HG02885 (cell line): ENCODE measurements around the gene SLC4A1.
A peak's percentile ranks its signal among the peaks of the same experiment; 100 is the strongest.

Experiments used
- ATAC-seq: cut with Tn5 transposase; IDR thresholded peaks from one replicate; pipeline ENCODE4 v1.9.1; 2021; ENCODE audit warnings: mild to moderate bottlenecking; ENCODE audit not compliant: unreplicated experiment, poor library complexity

SLC4A1 gene

GRCh38 chr17:44267818-44268490 lies at the start of gene SLC4A1:
Gene SLC4A1 (minus strand): TSS chr17:44268135. CDS start chr17:44262866, 5,269 bp downstream.
- ATAC-seq, result no peak

- ATAC-seq, result no peak
Measured at GRCh38 chr17:44317545-44317944, 49.6 kb upstream of the SLC4A1 start.

DNA sequence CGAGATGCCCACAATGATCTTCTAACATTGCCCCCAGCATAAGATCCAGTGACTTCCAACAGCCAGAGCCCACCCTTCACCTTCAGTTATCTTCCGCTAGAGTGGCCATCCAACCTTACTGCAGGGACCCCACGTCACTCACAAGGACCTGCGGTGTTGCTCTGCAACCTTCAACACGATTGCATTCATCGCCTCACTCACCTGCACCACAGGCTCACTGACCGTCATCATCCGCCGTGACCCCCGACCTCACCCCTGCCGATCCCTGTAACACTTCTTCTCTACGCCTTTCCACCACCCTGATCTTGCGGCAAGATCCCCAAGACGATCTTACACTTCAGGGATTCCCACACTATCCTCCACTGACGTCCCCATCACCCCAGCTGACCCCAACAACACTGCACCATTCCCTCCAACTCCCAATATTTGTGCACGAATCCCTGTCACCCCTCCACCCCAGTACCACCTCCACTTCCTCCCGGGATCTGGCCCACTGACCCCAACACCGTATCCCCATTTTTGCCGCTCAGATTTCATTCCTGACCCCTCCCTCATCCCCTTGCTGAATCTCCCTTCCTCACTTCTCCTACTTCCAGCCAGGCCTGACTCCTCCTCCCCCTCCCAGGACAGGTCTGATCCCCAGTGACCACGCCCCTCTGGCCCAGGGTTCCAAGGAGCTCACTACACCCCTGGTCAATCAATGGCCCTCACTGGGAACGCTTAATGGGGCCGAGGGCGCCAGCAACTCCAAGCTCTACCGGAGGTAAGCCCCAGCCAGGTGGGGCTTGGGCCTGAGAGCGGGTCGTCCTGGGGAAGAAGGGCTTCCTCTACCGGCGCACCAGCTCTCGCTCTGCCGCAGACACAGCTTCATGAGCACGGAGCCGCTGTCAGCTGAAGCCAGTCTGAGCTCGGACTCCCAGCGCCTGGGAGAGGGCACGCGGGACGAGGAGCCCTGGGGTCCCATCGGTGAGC lies 48.1 kb upstream of the SLC4A1 start:
- ATAC-seq, result no peak

- ATAC-seq, result no peak
Measured at GRCh38 chr17:44314869-44315661, 47.1 kb upstream of the SLC4A1 start.

GRCh38 chr17:44314524-44314868 lies 46.6 kb upstream of the SLC4A1 start:
- ATAC-seq, result no peak

DNA sequence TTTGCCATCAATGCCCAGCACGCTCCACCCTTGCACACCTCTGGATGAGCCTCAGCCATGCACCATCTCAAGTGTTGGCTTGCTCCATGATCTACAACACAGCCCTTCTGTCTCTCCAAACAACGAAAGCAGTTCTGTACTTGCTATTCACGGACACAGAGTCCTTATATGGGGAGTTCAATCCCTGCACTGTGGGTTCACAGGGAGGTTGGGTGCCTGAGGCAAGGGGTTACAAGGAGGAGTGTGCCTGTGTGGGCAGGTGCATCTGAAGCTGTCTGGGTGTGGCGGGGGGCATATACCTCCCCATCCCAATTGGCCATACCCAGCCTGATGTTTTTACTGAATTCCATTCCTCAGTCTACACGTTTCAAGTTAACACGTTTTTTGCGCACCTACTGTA lies 46.1 kb upstream of the SLC4A1 start:
- ATAC-seq, result no peak

- ATAC-seq, result no peak
Measured at GRCh38 chr17:44312396-44313104, 44.6 kb upstream of the SLC4A1 start.

DNA sequence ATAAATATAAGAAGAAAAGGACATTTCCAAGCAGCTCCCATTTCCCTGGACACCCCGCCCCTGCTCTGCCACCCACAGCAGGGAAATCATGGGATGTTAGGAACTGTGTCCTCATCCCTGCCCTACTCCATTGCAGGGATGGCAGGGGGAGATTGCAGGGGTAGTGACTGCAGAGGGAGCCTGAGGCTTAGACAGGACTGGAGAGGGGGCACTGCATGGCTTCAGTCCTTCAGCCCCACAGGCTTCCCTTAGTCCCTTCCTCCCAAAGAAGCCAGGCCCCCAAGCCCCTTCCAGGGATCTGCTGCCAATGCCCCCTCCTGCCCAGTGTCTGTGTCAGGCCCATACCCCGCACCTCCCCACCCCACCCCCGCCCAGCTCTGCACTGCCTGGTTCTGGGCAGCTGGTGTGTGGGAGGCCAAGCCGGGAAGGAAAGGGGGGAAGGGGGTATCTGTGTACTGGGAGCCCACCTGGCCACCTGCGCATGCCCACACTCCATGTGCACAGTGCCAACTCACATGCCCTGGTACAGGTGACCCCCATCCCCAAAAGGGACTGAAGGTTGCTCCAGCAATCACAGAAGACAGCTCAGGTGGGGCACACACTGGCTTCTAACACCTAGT lies 43.7 kb upstream of the SLC4A1 start:
- no peak for ATAC-seq

- no peak for ATAC-seq
Measured at GRCh38 chr17:44310609-44311376, 42.9 kb upstream of the SLC4A1 start.

DNA sequence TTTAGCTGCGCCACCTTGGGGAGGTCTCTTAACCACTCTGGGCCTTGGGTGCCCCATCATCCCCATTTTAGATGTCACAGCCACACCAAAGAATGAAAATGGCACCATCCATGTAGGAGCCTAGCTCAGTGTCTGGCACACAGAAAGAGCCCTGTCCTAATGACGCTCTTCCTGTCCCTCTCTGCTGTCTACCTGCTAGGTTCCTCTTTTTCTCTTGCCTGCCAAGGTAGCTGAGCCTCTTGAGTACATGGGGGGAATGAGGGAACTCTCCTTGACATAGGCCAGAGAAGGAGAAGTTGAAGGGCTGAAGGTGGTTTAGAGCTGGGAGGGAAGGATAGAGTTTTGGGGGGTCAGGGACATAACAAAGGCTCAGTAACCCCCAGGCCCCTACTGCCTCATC lies 42.3 kb upstream of the SLC4A1 start:
- no peak for ATAC-seq

GRCh38 chr17:44309472-44309871 lies 41.5 kb upstream of the SLC4A1 start:
- no peak for ATAC-seq

DNA sequence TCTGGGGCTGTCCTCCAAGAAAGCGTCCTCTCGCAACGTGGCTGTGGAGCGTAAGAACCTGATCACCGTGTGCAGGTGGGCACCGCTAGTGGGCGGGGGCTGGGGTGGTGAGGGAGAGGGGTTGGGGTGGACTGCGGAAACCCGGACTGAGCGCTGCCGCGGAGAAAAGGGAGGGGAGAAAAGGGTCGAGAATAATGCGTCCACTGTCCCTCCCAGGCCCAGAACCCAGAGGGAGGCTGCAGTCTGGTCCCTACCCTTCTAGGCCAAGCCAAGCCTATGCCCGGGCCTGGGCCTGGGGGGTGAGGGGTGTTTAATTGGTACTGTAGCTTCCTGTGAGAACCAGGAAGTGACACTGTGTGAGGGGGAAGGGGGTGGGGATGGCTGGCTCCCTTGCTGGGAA lies 40.9 kb upstream of the SLC4A1 start:
- ATAC-seq, result no peak

GRCh38 chr17:44308320-44308818 lies 40.4 kb upstream of the SLC4A1 start, which contains the start of gene RUNDC3A:
Gene RUNDC3A (plus strand): TSS chr17:44308601. CDS start chr17:44308833, 232 bp downstream.
- peak; percentile 56 for ATAC-seq

- ATAC-seq, result no peak
Measured at GRCh38 chr17:44307387-44308186, 39.7 kb upstream of the SLC4A1 start.

DNA sequence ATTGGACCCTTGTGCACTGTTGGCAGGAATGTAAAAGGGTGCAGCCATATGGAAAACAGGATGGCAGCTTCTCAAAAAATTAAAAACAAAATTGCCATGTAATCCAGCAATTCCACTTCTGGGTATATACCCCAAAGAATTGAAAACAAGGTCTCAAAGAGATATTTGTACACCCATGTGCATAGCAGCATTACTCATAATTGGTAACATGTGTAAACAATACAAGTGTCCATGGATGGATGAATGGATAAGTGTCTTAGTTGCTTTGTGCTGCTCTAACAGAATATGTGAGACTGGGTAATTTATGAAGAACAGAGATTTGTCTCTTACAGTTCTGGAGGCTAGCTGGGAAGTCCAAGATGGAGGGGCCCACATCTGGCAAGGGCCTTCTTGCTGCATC lies 36.7 kb upstream of the SLC4A1 start:
- no peak for ATAC-seq

DNA sequence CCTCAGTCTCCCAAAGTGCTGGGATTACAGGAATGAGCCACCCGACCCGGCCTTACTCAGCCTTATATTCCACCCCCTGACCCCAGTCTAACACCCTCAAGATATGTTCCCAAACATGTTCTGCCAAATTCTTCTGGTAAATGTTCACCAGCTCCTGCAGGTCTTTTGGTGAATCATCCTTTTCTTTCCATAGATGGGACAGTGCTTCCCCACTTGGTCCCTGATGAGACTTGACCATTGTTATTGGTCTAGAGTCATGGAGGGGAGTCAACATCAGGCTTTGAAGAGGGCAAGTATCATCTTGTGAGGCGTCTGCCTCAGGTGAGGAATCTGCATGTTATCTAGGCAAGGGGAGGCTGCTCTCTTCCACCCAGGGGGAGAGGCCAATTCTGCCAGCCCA lies 30.0 kb upstream of the SLC4A1 start:
- no peak for ATAC-seq

GRCh38 chr17:44293509-44294226 lies 25.7 kb upstream of the SLC4A1 start:
- ATAC-seq, result no peak
